ENCODE data around the gene NHLRC2. TPM values are rescaled to one million over a fixed set of nuclear protein-coding genes. Genes with fewer than 3 reads are reported as not detected.

Gene NHLRC2
- total RNA-seq, 1 donor from 2014 or later, result 20.4 TPM

GRCh38 chr10:113961182-113962031 is 106.9 kb downstream of the NHLRC2 start:
- FAIRE-seq, result no peak
- DNase-seq (ENCODE audit: low spot score in 2 of 2), result no peak

- FAIRE-seq, result no peak
- no peak for DNase-seq (ENCODE audit: low spot score in 2 of 2)
Measured at GRCh38 chr10:113965077-113965476, 110.6 kb downstream of the NHLRC2 start.

- FAIRE-seq, result no peak
- DNase-seq (ENCODE audit: low spot score in 2 of 2), result no peak
Measured at GRCh38 chr10:113965683-113966082, 111.2 kb downstream of the NHLRC2 start.

Small RNA genes lying within 50 kb of the gene (small RNA-seq; reads per million reads assigned to genes)
- not detected for gene RF00560

Other genes with a start within 250 kb of the NHLRC2 start
- not detected for gene NRAP, start 190.6 kb upstream of the NHLRC2 start, total RNA-seq
- 2.0 TPM for gene CASP7, start 174.7 kb upstream of the NHLRC2 start, total RNA-seq
- gene PLEKHS1, start 103.0 kb upstream of the NHLRC2 start, total RNA-seq, result not detected
- 16.7 TPM for gene DCLRE1A, start 579 bp upstream of the NHLRC2 start, total RNA-seq
- gene ADRB1, start 189.2 kb downstream of the NHLRC2 start, total RNA-seq, result 3.3 TPM

Data from frontal cortex (tissue), 4 donors.